Right lobe of liver (tissue), 4 donors: ENCODE data around the gene ZNG1A.

Experiments
- CTCF ChIP-seq, 4 donors: fragments of 200-600 bp in 3 of 4; fragments of 450-650 bp in 1 of 4; IDR thresholded peaks; one replicate each; pipeline versions ENCODE4 v1.5.1 to v1.8.0; 2016 to 2022; ENCODE audit warnings: antibody characterized with exemption in 4 of 4, mild to moderate bottlenecking in 2 of 4
- POLR2A ChIP-seq: fragments of 450-650 bp; IDR thresholded peaks from one replicate; pipeline ENCODE4 v1.6.1; 2017; ENCODE audit warnings: antibody characterized with exemption, mild to moderate bottlenecking
- donor health status: DM: no; HTN: no; CAD: no.
- donor health status: DM: no; HTN: no; CAD: no.
- donor health status: DM: no; HTN: yes; CAD: no.

- TF ChIP-seq CTCF (IDR thresholded peaks at IDR 0.05) (no peak), POLR2A (no peak)
Measured at GRCh38 chr9:212297-212696, 33.4 kb upstream of the ZNG1A start.
